DOHH2 (cell line): ENCODE data around the gene GRHL3.

ENCODE experiments used
- CTCF ChIP-seq: fragments of 200-600 bp; sonication (generic); IDR thresholded peaks from one replicate; pipeline ENCODE4 v1.5.1; 2014; ENCODE audit warnings: antibody characterized with exemption, mild to moderate bottlenecking, low read depth, low read length; ENCODE audit not compliant: poor library complexity, severe bottlenecking
- EZH2phosphoT487 ChIP-seq: fragments of 200-600 bp; sonication (generic); IDR thresholded peaks from 2 replicates; pipeline ENCODE4 v1.6.1; 2017; ENCODE audit warnings: borderline replicate concordance, mild to moderate bottlenecking, antibody characterized with exemption, low read length, moderate library complexity, mixed read lengths

GRCh38 chr1:24384251-24385090 lies 65.3 kb downstream of the GRHL3 start:
- TF ChIP-seq CTCF, result no peak
- no peak for TF ChIP-seq EZH2phosphoT487
